COR-L47 (cell line): ENCODE data around the gene LRRK1.

ENCODE experiments used
- DNase-seq: peaks from one replicate; lab custom pipeline; 2025; lab: John Stamatoyannopoulos, UW

The LRRK1 gene

GRCh38 chr15:101115393-101115785 is 196.2 kb downstream of the LRRK1 start:
- no peak for DNase-seq

- no peak for DNase-seq
Observed at GRCh38 chr15:101115786-101116680, 196.9 kb downstream of the LRRK1 start.

- no peak for DNase-seq
Observed at GRCh38 chr15:101116681-101116976, 197.5 kb downstream of the LRRK1 start.

- DNase-seq, result no peak
Observed at GRCh38 chr15:101118116-101118515, 199.0 kb downstream of the LRRK1 start.

GRCh38 chr15:101118615-101119014 is 199.5 kb downstream of the LRRK1 start:
- DNase-seq, result no peak

GRCh38 chr15:101119181-101119580 is 200.0 kb downstream of the LRRK1 start:
- DNase-seq, result no peak
